IMR-90 (cell line): ENCODE measurements around the gene CRTAC1. TPM values are rescaled to one million over a fixed set of nuclear protein-coding genes. Genes with fewer than 3 reads are reported as not detected.
A peak's percentile ranks its signal among the peaks of the same experiment; 100 is the strongest.

ENCODE experiments used
- ATAC-seq: fragments of 200-7000 bp; cut with Tn5 transposase; 2 replicates; pipeline ENCODE4 v1.9.1; 2020; ENCODE audit warnings: low read depth, mild to moderate bottlenecking, moderate library complexity
- BruUV-seq: library from RNA; stranded (reverse); fragments of 400-500 nt; replicated peaks from 2 replicates; lab custom pipeline; 2021; lab: Mats Ljungman, UMichigan
- CTCF ChIA-PET: fragments of 300-600 bp; formaldehyde crosslinking; extraction: SDS; loops from one replicate; lab custom pipeline; 2021; ENCODE audit warnings: antibody characterized with exemption; lab: Yijun Ruan, JAX
- POLR2A ChIA-PET: fragments of 300-600 bp; sonication (Branson Sonifier 250); formaldehyde crosslinking; loops from one replicate; lab custom pipeline; 2022; ENCODE audit warnings: antibody characterized with exemption; ENCODE audit not compliant: unreplicated experiment; lab: Charles Lee
- DNase-seq: peaks from one replicate; pipeline ENCODE4 v3.0.0; 2013
- H2AFZ ChIP-seq: replicated peaks from 2 replicates; pipeline ENCODE3; 2013; ENCODE audit warnings: low read length, mild to moderate bottlenecking; ENCODE audit not compliant: poor library complexity
- H2AK5ac ChIP-seq: 2 replicates; pipeline ENCODE4 v1.6.1; 2013; ENCODE audit warnings: low read depth, low read length, inconsistent platforms
- H2AK9ac ChIP-seq: replicated peaks from 2 replicates; pipeline ENCODE3; 2013; ENCODE audit warnings: mild to moderate bottlenecking, low read depth, low read length, moderate library complexity; ENCODE audit not compliant: poor library complexity
- H2BK120ac ChIP-seq: 2 replicates; pipeline ENCODE4 v1.6.1; 2013; ENCODE audit warnings: low read depth, low read length, inconsistent platforms
- H2BK15ac ChIP-seq: 3 replicates; pipeline ENCODE4 v1.6.1; 2013; ENCODE audit warnings: low read depth, low read length, inconsistent platforms
- H2BK20ac ChIP-seq: 2 replicates; pipeline ENCODE4 v1.6.1; 2013; ENCODE audit warnings: low read depth, mild to moderate bottlenecking, inconsistent platforms, low read length, moderate library complexity
- H2BK5ac ChIP-seq: 2 replicates; pipeline ENCODE4 v1.6.1; 2013; ENCODE audit warnings: mild to moderate bottlenecking, low read depth, low read length, inconsistent platforms; ENCODE audit not compliant: poor library complexity, severe bottlenecking
- H3K14ac ChIP-seq: replicated peaks from 2 replicates; pipeline ENCODE4 v1.6.1; 2013; ENCODE audit warnings: low read depth, low read length, inconsistent platforms
- H3K18ac ChIP-seq: 2 replicates; pipeline ENCODE4 v1.6.1; 2013; ENCODE audit warnings: low read depth, low read length, control low read depth
- H3K23ac ChIP-seq: 2 replicates; pipeline ENCODE4 v1.6.1; 2013; ENCODE audit warnings: low read depth, low read length, inconsistent platforms
- H3K27ac ChIP-seq: 2 replicates; pipeline ENCODE4 v1.5.1; 2013; ENCODE audit warnings: mild to moderate bottlenecking, control low read depth, low read length; ENCODE audit not compliant: insufficient read depth
- H3K27me3 ChIP-seq: 2 replicates; pipeline ENCODE4 v1.6.1; 2013; ENCODE audit warnings: low read length; ENCODE audit not compliant: control insufficient read depth, insufficient read depth
- H3K36me3 ChIP-seq: 2 replicates; pipeline ENCODE4 v1.6.1; 2013; ENCODE audit warnings: low read length, mixed read lengths; ENCODE audit not compliant: control insufficient read depth, insufficient read depth
- H3K4ac ChIP-seq: 2 replicates; pipeline ENCODE4 v1.6.1; 2013; ENCODE audit warnings: low read depth, low read length, inconsistent platforms
- H3K4me1 ChIP-seq: 2 replicates; pipeline ENCODE4 v1.6.1; 2013; ENCODE audit warnings: low read length, mixed read lengths; ENCODE audit not compliant: control insufficient read depth, insufficient read depth
- H3K4me2 ChIP-seq: 2 replicates; pipeline ENCODE4 v1.6.1; 2013; ENCODE audit warnings: low read depth, mild to moderate bottlenecking, control low read depth, low read length, moderate library complexity
- H3K4me3 ChIP-seq: 2 replicates; pipeline ENCODE4 v1.5.1; 2013; ENCODE audit warnings: low read depth, mild to moderate bottlenecking, control low read depth, low read length, moderate library complexity; ENCODE audit not compliant: insufficient read depth
- H3K56ac ChIP-seq: 2 replicates; pipeline ENCODE4 v1.6.1; 2013; ENCODE audit warnings: low read length, inconsistent platforms; ENCODE audit not compliant: insufficient read depth; ENCODE audit errors: extremely low read depth
- H3K79me1 ChIP-seq, 2 experiments: 2 replicates each; pipeline ENCODE4 v1.6.1; 2013; ENCODE audit warnings: low read length in 2 of 2, inconsistent platforms in 1 of 2, low read depth in 1 of 2
- H3K9ac ChIP-seq: 2 replicates; pipeline ENCODE4 v1.6.1; 2013; ENCODE audit warnings: low read depth, low read length, control low read depth
- H3K9me1 ChIP-seq: 2 replicates; pipeline ENCODE4 v1.6.1; 2013; ENCODE audit warnings: low read length, inconsistent platforms; ENCODE audit not compliant: insufficient read depth
- H3K9me3 ChIP-seq: 2 replicates; pipeline ENCODE4 v1.6.1; 2013; ENCODE audit warnings: low read length; ENCODE audit not compliant: control insufficient read depth, insufficient read depth
- H4K20me1 ChIP-seq: 2 replicates; pipeline ENCODE4 v1.6.1; 2013; ENCODE audit warnings: low read length, inconsistent platforms; ENCODE audit not compliant: insufficient read depth
- H4K5ac ChIP-seq: 2 replicates; pipeline ENCODE4 v1.6.1; 2013; ENCODE audit warnings: mild to moderate bottlenecking, low read depth, low read length, control low read depth
- H4K8ac ChIP-seq, 2 experiments: 2 replicates each; pipeline ENCODE4 v1.6.1; 2013; ENCODE audit warnings: low read depth in 2 of 2, low read length in 2 of 2, control low read depth in 1 of 2, inconsistent platforms in 1 of 2
- H4K91ac ChIP-seq: 2 replicates; pipeline ENCODE4 v1.6.1; 2013; ENCODE audit warnings: low read depth, low read length, inconsistent platforms; ENCODE audit not compliant: insufficient read depth
- BHLHE40 ChIP-seq: fragments of 150-350 bp; IDR thresholded peaks from 2 replicates; pipeline ENCODE4 v1.6.1; 2016; ENCODE audit warnings: mild to moderate bottlenecking, low read depth, low read length
- CTCF ChIP-seq: conservative IDR thresholded peaks from 2 replicates; pipeline ENCODE4 v1.5.1; 2012; ENCODE audit warnings: mild to moderate bottlenecking, low read depth, low read length, improper control_type of control experiment
- MAFK ChIP-seq: IDR thresholded peaks from 2 replicates; pipeline ENCODE4 v1.6.1; 2012; ENCODE audit warnings: low read depth, low read length, improper control_type of control experiment
- MAZ ChIP-seq: IDR thresholded peaks from 2 replicates; pipeline ENCODE4 v1.6.1; 2012; ENCODE audit warnings: low read depth, mild to moderate bottlenecking, low read length, improper control_type of control experiment, moderate library complexity, borderline replicate concordance
- MXI1 ChIP-seq: IDR thresholded peaks from 2 replicates; pipeline ENCODE4 v1.6.1; 2012; ENCODE audit warnings: low read depth, mild to moderate bottlenecking, low read length, moderate library complexity, borderline replicate concordance
- NFE2L2 ChIP-seq: fragments of 150-350 bp; IDR thresholded peaks from 2 replicates; pipeline ENCODE4 v1.6.1; 2016; ENCODE audit warnings: low read depth, mild to moderate bottlenecking, low read length
- POLR2A ChIP-seq: IDR thresholded peaks from 2 replicates; pipeline ENCODE4 v1.6.1; 2012; ENCODE audit warnings: mild to moderate bottlenecking, low read depth, low read length
- RAD21 ChIP-seq: IDR thresholded peaks from 2 replicates; pipeline ENCODE4 v1.6.1; 2012; ENCODE audit warnings: low read length, improper control_type of control experiment
- SMC3 ChIP-seq: fragments of 150-350 bp; IDR thresholded peaks from 2 replicates; pipeline ENCODE4 v1.6.1; 2016; ENCODE audit warnings: low read depth, mild to moderate bottlenecking, antibody characterized with exemption, low read length, moderate library complexity
- WGBS, 2 experiments: methylation state at CpG; one replicate each; pipeline versions ENCODE4 v1.1.5 to v1.1.7; 2013; ENCODE audit warnings: missing lambda C conversion rate in 2 of 2; ENCODE audit not compliant: insufficient read length in 1 of 2; ENCODE audit errors: extremely low coverage in 2 of 2; 5-methylcytosine and 5-hydroxymethylcytosine counted together
- dilution Hi-C: fragments of 300-500 bp; cut with HindIII; formaldehyde crosslinking; loops from one replicate; pipeline ENCODE4 v1.14.3; 2018; ENCODE audit warnings: low sequenced_read_pairs; ENCODE audit not compliant: unreplicated experiment
- in situ Hi-C: fragments of 300-500 bp; cut with MboI; formaldehyde crosslinking; loops from 3 replicates; pipeline ENCODE4 v1.14.3; 2019; ENCODE audit warnings: low sequenced_read_pairs, inconsistent platforms, mixed read lengths
- intact Hi-C: fragments of 100-400 bp; cut with micrococcal nuclease; formaldehyde crosslinking; loops from 2 replicates; pipeline ENCODE4 v1.10.0; 2022
- polyA plus RNA-seq, 3 experiments: library from polyadenylated mRNA; depleted of rRNA; stranded (reverse); fragments of >200 nt; gene quantifications; 2 replicates each; pipeline ENCODE4 v1.2.3, GENCODE V29; 2012; ENCODE audit warnings: low replicate concordance in 1 of 3
- total RNA-seq: library from RNA; depleted of rRNA; stranded (reverse); fragments of >200 nt; gene quantifications from 2 replicates; pipeline ENCODE4 v1.2.3, GENCODE V29; 2012
- TF ChIP-seq, protein P1 (sequence below): fragments of 150-350 bp; IDR thresholded peaks from 2 replicates; pipeline ENCODE4 v1.6.1; 2017; ENCODE audit warnings: mild to moderate bottlenecking, antibody characterized with exemption, low read length, low read depth

The CRTAC1 gene
- total and polyA plus RNA-seq, 2 of the 4 experiments (the other 2 are of a cell fraction) = not detected

- Histone ChIP-seq H4K8ac (no peak overlapping the region), H2AK9ac (no peak overlapping the region), H4K5ac (no peak overlapping the region), H3K4ac (no peak overlapping the region), H4K91ac (no peak overlapping the region), H3K4me2 (no peak overlapping the region), H3K4me3 (no peak overlapping the region), H3K23ac (no peak overlapping the region), H3K27me3 (no peaks in the 10 kb centered on the region; the same call in 1 of the 2 replicates), H2BK5ac (no peak overlapping the region), H3K4me1 (peaks cover 1% of the 10 kb centered on the region; the same call in 1 of the 2 replicates), H3K18ac (no peak overlapping the region), H2AFZ (no peak overlapping the region), H3K56ac (no peak overlapping the region), H3K9me1 (no peaks in the 10 kb centered on the region), H3K9ac (no peak overlapping the region), H3K9me3 (no peaks in the 10 kb centered on the region), H3K27ac (no peak overlapping the region), H2BK120ac (no peak overlapping the region), H4K20me1 (no peaks in the 10 kb centered on the region), H3K36me3 (no peaks in the 10 kb centered on the region), H2BK20ac (no peak overlapping the region), H3K79me1 (no peaks in the 10 kb centered on the region), H2AK5ac (no peak overlapping the region), H2BK15ac (no peak overlapping the region), H3K14ac (no peak overlapping the region)
- 40% methylated on average over 1 of the region's 12 CpGs; no CpG with 5 or more reads in 1 of the 2 experiments for WGBS, 2 experiments
- DNase-seq (peak; percentile 7), ATAC-seq (no peak)
- ChIA-PET CTCF (interaction anchor here (0.7 to 1.0 kb wide), 2 partner anchors 9 to 205 kb away, joined by 3 read pairs; no protein-coding TSS in a partner anchor), POLR2A (no interaction called here)
- no TSS peak for BruUV-seq
- TF ChIP-seq POLR2A = no peak
- no peak for TF ChIP-seq SMC3
- TF ChIP-seq RAD21 = no peak
- no peak for TF ChIP-seq MXI1
- no peak for TF ChIP-seq CTCF
- TF ChIP-seq MAZ = no peak
- TF ChIP-seq MAFK = no peak
- no peak for TF ChIP-seq BHLHE40
- TF ChIP-seq, protein P1, sequence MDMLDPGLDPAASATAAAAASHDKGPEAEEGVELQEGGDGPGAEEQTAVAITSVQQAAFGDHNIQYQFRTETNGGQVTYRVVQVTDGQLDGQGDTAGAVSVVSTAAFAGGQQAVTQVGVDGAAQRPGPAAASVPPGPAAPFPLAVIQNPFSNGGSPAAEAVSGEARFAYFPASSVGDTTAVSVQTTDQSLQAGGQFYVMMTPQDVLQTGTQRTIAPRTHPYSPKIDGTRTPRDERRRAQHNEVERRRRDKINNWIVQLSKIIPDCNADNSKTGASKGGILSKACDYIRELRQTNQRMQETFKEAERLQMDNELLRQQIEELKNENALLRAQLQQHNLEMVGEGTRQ = no peak
- no peak for TF ChIP-seq NFE2L2
- intact Hi-C loops = no loop called here
- dilution Hi-C loops = no loop called here
- in situ Hi-C loops = no loop called here
These were observed 141.7 kb downstream of the CRTAC1 start for GRCh38 chr10:97888641-97889262.
